Gastroesophageal sphincter (tissue), 4 donors: ENCODE data around the gene IFRD1. TPM values are rescaled to one million over a fixed set of nuclear protein-coding genes. Genes with fewer than 3 reads are reported as not detected.
A peak's percentile ranks its signal among the peaks of the same experiment; 100 is the strongest.
"Not testable (repeated sequence)": the region's sequence is repeated elsewhere in the genome, so short reads cannot be mapped to it uniquely, and the experiment has no call there.

ENCODE experiments used
- ATAC-seq: fragments of 150-250 bp; one replicate; pipeline ENCODE4 v1.9.1; 2016; ENCODE audit warnings: mild to moderate bottlenecking, moderate library complexity
- H3K27ac ChIP-seq, 4 donors: fragments of 200-600 bp; sonication (generic) in 3 of 4; 1 replicate in 3 of 4; 2 replicates in 1 of 4; pipeline ENCODE4 v1.5.1; 2016 to 2019
- H3K27me3 ChIP-seq: fragments of 200-600 bp; sonication (generic); one replicate; pipeline ENCODE4 v1.5.1; 2019
- H3K36me3 ChIP-seq, 2 donors: fragments of 200-600 bp; sonication (generic); one replicate each; pipeline ENCODE4 v1.5.1; 2019; ENCODE audit warnings: control low read depth in 1 of 2
- H3K4me1 ChIP-seq, 3 donors: fragments of 200-600 bp; sonication (generic); 1 replicate in 2 of 3; 2 replicates in 1 of 3; pipeline ENCODE4 v1.5.1; 2016 to 2019; ENCODE audit warnings: control low read depth in 2 of 3
- H3K4me3 ChIP-seq, 2 donors: fragments of 200-600 bp; sonication (generic); one replicate each; pipeline ENCODE4 v1.5.1; 2019; ENCODE audit warnings: mild to moderate bottlenecking in 1 of 2, moderate library complexity in 1 of 2
- H3K9me3 ChIP-seq, 3 donors: fragments of 200-600 bp; sonication (generic); one replicate each; pipeline ENCODE4 v1.5.1; 2017 to 2019; ENCODE audit warnings: control low read depth in 2 of 3
- EP300 ChIP-seq: sonication (generic); formaldehyde crosslinking; IDR thresholded peaks from one replicate; pipeline ENCODE4 v1.6.1; 2017; ENCODE audit warnings: antibody characterized with exemption, mild to moderate bottlenecking
- POLR2A ChIP-seq, 2 donors: fragments of 450-650 bp; IDR thresholded peaks; one replicate each; pipeline ENCODE4 v1.6.1; 2017; ENCODE audit warnings: antibody characterized with exemption in 2 of 2, mild to moderate bottlenecking in 2 of 2, moderate library complexity in 1 of 2
- POLR2AphosphoS5 ChIP-seq: sonication (generic); formaldehyde crosslinking; IDR thresholded peaks from one replicate; pipeline ENCODE4 v1.6.1; 2017; ENCODE audit warnings: antibody characterized with exemption
- WGBS, 2 donors: methylation state at CpG; one replicate each; pipeline ENCODE4 v1.1.5; 2018; ENCODE audit warnings: low coverage in 1 of 2; 5-methylcytosine and 5-hydroxymethylcytosine counted together
- total RNA-seq, 4 donors: library from RNA; depleted of rRNA; stranded (reverse); fragments of >200 nt; gene quantifications; one replicate each; pipeline ENCODE4 v1.1.0, GENCODE V29; 2016
- TF ChIP-seq, protein P1 (sequence below), 4 experiments: fragments of 200-600 bp in 2 of 4; fragments of 450-650 bp in 2 of 4; sonication (generic) in 1 of 4; IDR thresholded peaks; one replicate each; pipeline ENCODE4 v1.5.1; 2017 to 2019; ENCODE audit warnings: antibody characterized with exemption in 4 of 4, mild to moderate bottlenecking in 2 of 4, moderate library complexity in 2 of 4

The IFRD1 gene
- total RNA-seq, 4 donors from 2014 or later = 36.8 to 78.3 (median 56.5) TPM

GRCh38 chr7:112452102-112452888 is 2.0 kb downstream of the IFRD1 start:
- H3K4me1 ChIP-seq = peaks cover 3 to 44% (median 9%) of the 10 kb centered on the region in 3 donors
- no peaks in the 10 kb centered on the region for H3K27me3 ChIP-seq
- peak overlapping the region; percentile 93 to 100 (median 98) for H3K27ac ChIP-seq
- TF ChIP-seq POLR2A (IDR thresholded peaks at IDR 0.05) (peak in 1 of 2 donors; percentile 38), POLR2AphosphoS5 (peak; percentile 52), EP300 (no peak)
- TF ChIP-seq, protein P1, sequence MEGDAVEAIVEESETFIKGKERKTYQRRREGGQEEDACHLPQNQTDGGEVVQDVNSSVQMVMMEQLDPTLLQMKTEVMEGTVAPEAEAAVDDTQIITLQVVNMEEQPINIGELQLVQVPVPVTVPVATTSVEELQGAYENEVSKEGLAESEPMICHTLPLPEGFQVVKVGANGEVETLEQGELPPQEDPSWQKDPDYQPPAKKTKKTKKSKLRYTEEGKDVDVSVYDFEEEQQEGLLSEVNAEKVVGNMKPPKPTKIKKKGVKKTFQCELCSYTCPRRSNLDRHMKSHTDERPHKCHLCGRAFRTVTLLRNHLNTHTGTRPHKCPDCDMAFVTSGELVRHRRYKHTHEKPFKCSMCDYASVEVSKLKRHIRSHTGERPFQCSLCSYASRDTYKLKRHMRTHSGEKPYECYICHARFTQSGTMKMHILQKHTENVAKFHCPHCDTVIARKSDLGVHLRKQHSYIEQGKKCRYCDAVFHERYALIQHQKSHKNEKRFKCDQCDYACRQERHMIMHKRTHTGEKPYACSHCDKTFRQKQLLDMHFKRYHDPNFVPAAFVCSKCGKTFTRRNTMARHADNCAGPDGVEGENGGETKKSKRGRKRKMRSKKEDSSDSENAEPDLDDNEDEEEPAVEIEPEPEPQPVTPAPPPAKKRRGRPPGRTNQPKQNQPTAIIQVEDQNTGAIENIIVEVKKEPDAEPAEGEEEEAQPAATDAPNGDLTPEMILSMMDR (IDR thresholded peaks at IDR 0.05) = no peak
- H3K4me3 ChIP-seq = peak overlapping the region; percentile 72 to 87
- H3K9me3 ChIP-seq = no peaks in the 10 kb centered on the region
- H3K36me3 ChIP-seq = peaks cover 7 to 17% of the 10 kb centered on the region in 2 donors
- WGBS, 2 donors = 9 to 14% methylated on average over 6 to 7 of the region's 7 CpGs
- ATAC-seq = peak; percentile 2

DNA sequence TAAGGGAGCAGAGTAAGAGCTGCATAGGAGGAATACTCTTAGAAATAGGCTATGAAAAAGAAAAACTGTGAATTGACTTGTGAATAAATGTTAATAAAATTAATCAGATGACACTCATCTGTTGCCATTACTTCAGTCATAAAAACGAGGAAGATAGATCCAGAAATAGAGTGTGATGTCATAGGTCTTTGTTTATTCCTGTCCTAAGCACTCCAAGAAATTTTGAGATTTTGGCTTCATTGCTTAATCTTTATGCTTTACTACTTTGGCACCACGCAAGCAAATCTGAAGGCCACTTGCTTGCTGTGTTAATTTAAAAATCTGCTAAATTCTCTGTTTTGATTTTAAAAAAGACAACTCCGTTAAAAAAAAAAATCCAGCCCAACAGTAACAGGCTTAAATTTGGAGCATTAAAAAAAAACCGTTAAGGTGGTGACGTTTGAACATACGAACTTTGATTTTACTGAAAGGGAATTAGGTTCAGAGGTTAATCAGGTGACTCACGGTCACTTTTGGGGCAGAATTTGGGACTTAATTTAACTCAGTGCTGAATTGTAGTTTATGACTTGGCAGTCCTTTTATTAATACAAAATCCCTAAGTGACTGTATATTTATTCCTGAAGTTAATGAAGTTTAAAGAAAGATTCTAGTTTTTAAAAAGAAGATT is 3.4 kb downstream of the IFRD1 start:
- Histone ChIP-seq H3K4me3 (peak overlapping the region in 1 of 2 donors; percentile 87), H3K27me3 (no peaks in the 10 kb centered on the region), H3K27ac (peak overlapping the region; percentile 27 to 100 (median 98)), H3K36me3 (peaks cover 11 to 31% of the 10 kb centered on the region in 2 donors), H3K9me3 (no peaks in the 10 kb centered on the region), H3K4me1 (peaks cover 3 to 44% (median 9%) of the 10 kb centered on the region in 3 donors)
- no peak for ATAC-seq
- peak; percentile 40 for TF ChIP-seq POLR2AphosphoS5
- no peak for TF ChIP-seq EP300
- no peak for TF ChIP-seq POLR2A (IDR thresholded peaks at IDR 0.05)
- TF ChIP-seq, protein P1 (IDR thresholded peaks at IDR 0.05) = no peak
- WGBS, 2 donors = 10 to 20% methylated on average over 7 of the region's 7 CpGs

DNA sequence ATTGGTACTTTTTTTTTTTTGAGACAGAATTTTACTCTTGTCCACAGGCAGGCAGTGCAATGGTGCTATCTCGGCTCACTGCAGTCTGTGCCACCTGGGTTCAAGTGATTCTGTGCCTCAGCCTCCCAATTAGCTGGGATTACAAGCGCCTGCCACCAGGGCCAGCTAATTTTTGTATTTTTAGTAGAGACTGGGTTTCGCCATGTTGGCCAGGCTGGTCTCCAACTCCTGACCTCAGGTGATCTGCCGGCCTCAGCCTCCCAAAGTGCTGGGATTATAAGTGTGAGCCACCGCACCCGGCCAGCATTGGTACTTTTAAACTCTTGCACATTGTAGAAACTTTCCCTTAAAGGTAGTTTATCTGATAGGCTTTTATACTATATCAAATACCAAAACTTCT is 3.9 kb downstream of the IFRD1 start:
- H3K9me3 ChIP-seq, ATAC-seq, H3K27me3 ChIP-seq: not testable (repeated sequence)
- peaks cover 13 to 36% of the 10 kb centered on the region in 2 donors for H3K36me3 ChIP-seq
- peak overlapping the region in 1 of 2 donors; percentile 87 for H3K4me3 ChIP-seq
- WGBS, 2 donors = 76 to 90% methylated on average over 5 to 6 of the region's 6 CpGs
- peak overlapping the region; percentile 27 to 99 (median 72) for H3K27ac ChIP-seq
- peaks cover 3 to 44% (median 9%) of the 10 kb centered on the region in 3 donors for H3K4me1 ChIP-seq

GRCh38 chr7:112459645-112460044 is 9.4 kb downstream of the IFRD1 start:
- no peak for TF ChIP-seq EP300
- no peak for TF ChIP-seq POLR2A (IDR thresholded peaks at IDR 0.05)
- no peak for TF ChIP-seq POLR2AphosphoS5
- TF ChIP-seq, protein P1 (IDR thresholded peaks at IDR 0.05) = no peak
- Histone ChIP-seq H3K9me3 (no peaks in the 10 kb centered on the region), H3K27me3 (no peaks in the 10 kb centered on the region), H3K4me3 (no peak overlapping the region), H3K27ac (no peak overlapping the region), H3K4me1 (peaks cover 4 to 23% (median 7%) of the 10 kb centered on the region in 3 donors), H3K36me3 (peaks cover 13 to 90% of the 10 kb centered on the region in 2 donors)
- no peak for ATAC-seq
- WGBS, 2 donors = 64 to 80% methylated on average over 1 of the region's 1 CpG

- peak overlapping the region; percentile 36 to 61 (median 52) for H3K27ac ChIP-seq
These were observed 12.0 kb downstream of the IFRD1 start for GRCh38 chr7:112462236-112462635.

More at GRCh38 chr7:112462236-112462635, 12.0 kb downstream of the IFRD1 start:
- peak; percentile 87 for ATAC-seq
- Histone ChIP-seq H3K27me3 (no peaks in the 10 kb centered on the region), H3K4me1 (peaks cover 4 to 23% (median 7%) of the 10 kb centered on the region in 3 donors), H3K36me3 (peaks cover 6 to 95% of the 10 kb centered on the region in 2 donors), H3K4me3 (no peak overlapping the region), H3K9me3 (no peaks in the 10 kb centered on the region)
- TF ChIP-seq POLR2AphosphoS5 (peak; percentile 95), POLR2A (IDR thresholded peaks at IDR 0.05) (no peak), EP300 (no peak)
- TF ChIP-seq, protein P1 (IDR thresholded peaks at IDR 0.05) = peak in 1 of 4 experiments; percentile 8
